Liver (tissue), 9 donors: ENCODE measurements around the gene KCNIP4. TPM values are rescaled to one million over a fixed set of nuclear protein-coding genes. Genes with fewer than 3 reads are reported as not detected.

ENCODE experiments used
- DNase-seq: peaks from one replicate; pipeline ENCODE4 v3.0.0-alpha.2; 2017; ENCODE audit warnings: low spot score
- H3K27ac ChIP-seq, 2 donors: one replicate each; pipeline ENCODE4 v1.7.0; 2013; ENCODE audit warnings: inconsistent platforms in 2 of 2, low read length in 2 of 2, control low read depth in 1 of 2, low read depth in 1 of 2, mild to moderate bottlenecking in 1 of 2
- H3K27me3 ChIP-seq, 4 donors: one replicate each; pipeline versions ENCODE4 v1.6.1 to v1.7.0; 2013; ENCODE audit warnings: low read length in 3 of 4, inconsistent platforms in 1 of 4, mild to moderate bottlenecking in 1 of 4, moderate library complexity in 1 of 4; ENCODE audit not compliant: control insufficient read depth in 4 of 4, insufficient read depth in 4 of 4
- H3K36me3 ChIP-seq, 4 donors: one replicate each; pipeline versions ENCODE4 v1.6.1 to v1.7.0; 2013; ENCODE audit warnings: low read length in 3 of 4, mild to moderate bottlenecking in 3 of 4, low read depth in 1 of 4, moderate library complexity in 1 of 4; ENCODE audit not compliant: control insufficient read depth in 4 of 4, insufficient read depth in 3 of 4
- H3K4me1 ChIP-seq, 4 donors: one replicate each; pipeline versions ENCODE4 v1.6.1 to v1.7.0; 2013; ENCODE audit warnings: low read length in 3 of 4, mild to moderate bottlenecking in 3 of 4, moderate library complexity in 1 of 4; ENCODE audit not compliant: control insufficient read depth in 4 of 4, insufficient read depth in 4 of 4
- H3K4me3 ChIP-seq, 3 donors: one replicate each; pipeline versions ENCODE4 v1.6.1 to v1.7.0; 2013; ENCODE audit warnings: low read length in 3 of 3, control low read depth in 1 of 3, low read depth in 1 of 3, mild to moderate bottlenecking in 1 of 3
- H3K9ac ChIP-seq, 2 donors: one replicate each; pipeline ENCODE4 v1.7.0; 2013; ENCODE audit warnings: low read length in 2 of 2, mild to moderate bottlenecking in 2 of 2, moderate library complexity in 2 of 2, control low read depth in 1 of 2, low read depth in 1 of 2
- H3K9me3 ChIP-seq, 4 donors: one replicate each; pipeline versions ENCODE4 v1.6.1 to v1.7.0; 2013; ENCODE audit warnings: low read length in 3 of 4; ENCODE audit not compliant: control insufficient read depth in 4 of 4
- ATF3 ChIP-seq: IDR thresholded peaks from 2 replicates; pipeline ENCODE4 v1.6.1; 2016; ENCODE audit warnings: antibody characterized with exemption
- CTCF ChIP-seq: fragments of 150-350 bp; IDR thresholded peaks from 2 replicates; pipeline ENCODE4 v1.5.1; 2017; ENCODE audit warnings: improper control_type of control experiment, low read depth, low read length; ENCODE audit not compliant: missing input control
- EGR1 ChIP-seq, 2 donors: IDR thresholded peaks; 2 replicates each; pipeline ENCODE4 v1.6.1; 2016 to 2018; ENCODE audit warnings: antibody characterized with exemption in 2 of 2, low read depth in 2 of 2
- FOXA1 ChIP-seq: IDR thresholded peaks from 2 replicates; pipeline ENCODE4 v1.6.1; 2016; ENCODE audit warnings: antibody characterized with exemption
- FOXA2 ChIP-seq: IDR thresholded peaks from 2 replicates; pipeline ENCODE4 v1.6.1; 2016; ENCODE audit warnings: antibody characterized with exemption
- GABPA ChIP-seq, 2 donors: IDR thresholded peaks in 1 of 2; conservative IDR thresholded peaks in 1 of 2; 2 replicates each; pipeline ENCODE4 v1.6.1; 2016; ENCODE audit warnings: antibody characterized with exemption in 2 of 2, mild to moderate bottlenecking in 1 of 2, moderate library complexity in 1 of 2
- HNF4A ChIP-seq, 2 donors: conservative IDR thresholded peaks; 2 replicates each; pipeline ENCODE4 v1.6.1; 2016; ENCODE audit warnings: antibody characterized with exemption in 2 of 2, mild to moderate bottlenecking in 2 of 2
- HNF4G ChIP-seq: IDR thresholded peaks from 2 replicates; pipeline ENCODE4 v1.6.1; 2016; ENCODE audit warnings: antibody characterized with exemption
- JUND ChIP-seq, 2 donors: IDR thresholded peaks; 2 replicates each; pipeline ENCODE4 v1.6.1; 2016; ENCODE audit warnings: antibody characterized with exemption in 2 of 2
- MAX ChIP-seq: IDR thresholded peaks from 2 replicates; pipeline ENCODE4 v1.6.1; 2016; ENCODE audit warnings: antibody characterized with exemption
- NR2F2 ChIP-seq: IDR thresholded peaks from 2 replicates; pipeline ENCODE4 v1.6.1; 2016; ENCODE audit warnings: antibody characterized with exemption
- RAD21 ChIP-seq, 2 donors: IDR thresholded peaks; 2 replicates each; pipeline ENCODE4 v1.6.1; 2016; ENCODE audit warnings: antibody characterized with exemption in 2 of 2, mild to moderate bottlenecking in 2 of 2
- REST ChIP-seq: IDR thresholded peaks from 2 replicates; pipeline ENCODE4 v1.6.1; 2016; ENCODE audit warnings: antibody characterized with exemption, mild to moderate bottlenecking
- RXRA ChIP-seq, 2 donors: IDR thresholded peaks; 2 replicates each; pipeline ENCODE4 v1.6.1; 2017 to 2018; ENCODE audit warnings: antibody characterized with exemption in 2 of 2, mild to moderate bottlenecking in 1 of 2
- SP1 ChIP-seq: IDR thresholded peaks from 2 replicates; pipeline ENCODE4 v1.6.1; 2018; ENCODE audit warnings: antibody characterized with exemption, mild to moderate bottlenecking
- TAF1 ChIP-seq: conservative IDR thresholded peaks from 2 replicates; pipeline ENCODE4 v1.6.1; 2016; ENCODE audit warnings: antibody characterized with exemption, mild to moderate bottlenecking
- YY1 ChIP-seq: IDR thresholded peaks from 2 replicates; pipeline ENCODE4 v1.6.1; 2016; ENCODE audit warnings: antibody characterized with exemption, mild to moderate bottlenecking
- ZBTB33 ChIP-seq: IDR thresholded peaks from 2 replicates; pipeline ENCODE4 v1.6.1; 2016; ENCODE audit warnings: antibody characterized with exemption
- polyA plus RNA-seq, 2 donors: library from polyadenylated mRNA; stranded (reverse) in 1 of 2; unstranded in 1 of 2; fragments of 200-250 nt in 1 of 2; fragments of >200 nt in 1 of 2; fragmentation: Nextera tagmentation in 1 of 2; extraction: Ambion mirVana in 1 of 2; gene quantifications; one replicate each; pipeline versions ENCODE4 v1.2.1 to v1.2.3, GENCODE V29; 2013 to 2015
- total RNA-seq, 2 donors: library from RNA; depleted of rRNA; stranded (reverse); fragments of >200 nt; gene quantifications; one replicate each; pipeline ENCODE4 v1.2.3, GENCODE V29; 2014
- donor health status: healthy.
- donor health status: healthy.
- donor health status: healthy.
- donor health status: healthy.
- donor health status: healthy.

KCNIP4 gene
- total and polyA plus RNA-seq, 4 donors: 0.08 to 0.14 TPM; not detected in 2

GRCh38 chr4:21792736-21793135 is 155.8 kb downstream of the KCNIP4 start:
- Histone ChIP-seq H3K4me3 (no peak overlapping the region), H3K9ac (no peak overlapping the region), H3K27ac (no peak overlapping the region), H3K36me3 (no peaks in the 10 kb centered on the region), H3K4me1 (peaks cover 0 to 2% (median 0%) of the 10 kb centered on the region in 4 donors), H3K9me3 (no peaks in the 10 kb centered on the region), H3K27me3 (no peaks in the 10 kb centered on the region)
- DNase-seq: no peak
- TF ChIP-seq MAX (no peak), SP1 (no peak), EGR1 (IDR thresholded peaks at IDR 0.05; ENCODE audit: low read depth in 2 of 2) (no peak), FOXA2 (no peak), NR2F2 (no peak), YY1 (no peak), FOXA1 (no peak), ATF3 (no peak), JUND (IDR thresholded peaks at IDR 0.05) (no peak), HNF4A (conservative IDR thresholded peaks at IDR 0.05) (no peak), CTCF (no peak), RXRA (IDR thresholded peaks at IDR 0.05) (no peak), HNF4G (no peak), TAF1 (no peak), GABPA (IDR thresholded peaks at IDR 0.05 in 1 of 2, conservative IDR thresholded peaks at IDR 0.05 in 1 of 2) (no peak), ZBTB33 (no peak), RAD21 (IDR thresholded peaks at IDR 0.05) (no peak), REST (no peak)
